Measurements from ENCODE around the gene MRPL49. TPM values are rescaled to one million over a fixed set of nuclear protein-coding genes. Genes with fewer than 3 reads are reported as not detected.

MRPL49 gene
- total RNA-seq, 6 experiments from 2014 or later: 53.2 to 59.7 (median 56.9) TPM

DNA sequence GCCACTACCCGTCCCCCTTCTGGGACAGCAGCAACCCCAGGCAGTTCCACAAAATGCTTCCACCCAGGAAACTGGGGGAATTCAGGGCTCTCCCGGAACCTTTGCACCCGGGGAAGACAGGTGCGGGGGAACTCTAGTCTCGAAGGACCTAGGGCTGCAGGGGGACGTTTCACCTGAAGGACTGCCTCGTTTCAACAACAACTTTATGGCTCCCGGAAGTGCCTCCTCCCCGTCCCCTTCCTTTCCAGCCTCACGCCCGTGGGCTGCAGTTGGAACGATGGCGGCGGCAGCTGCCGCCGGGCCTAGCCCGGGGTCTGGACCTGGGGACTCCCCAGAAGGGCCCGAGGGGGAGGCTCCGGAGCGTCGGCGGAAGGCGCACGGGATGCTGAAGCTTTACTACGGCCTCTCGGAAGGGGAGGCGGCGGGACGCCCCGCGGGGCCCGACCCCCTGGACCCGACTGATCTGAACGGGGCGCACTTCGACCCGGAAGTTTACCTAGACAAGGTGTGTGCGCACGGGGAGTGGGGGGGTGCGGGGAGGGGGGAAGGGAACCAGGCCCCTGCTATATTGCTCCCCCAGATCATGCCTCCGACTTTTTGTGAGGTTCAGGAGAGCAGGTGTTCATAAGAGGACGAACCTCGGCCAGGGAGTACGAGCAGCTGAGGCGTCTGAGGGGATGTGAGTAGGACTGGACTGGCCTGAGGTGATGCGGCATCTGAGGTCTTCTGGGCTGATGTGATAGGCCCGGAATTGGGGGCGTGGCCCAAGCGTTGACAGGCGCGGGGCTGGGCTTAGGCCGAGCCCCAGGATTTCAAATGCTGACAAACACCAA lies 25.9 kb upstream of the MRPL49 start, which contains the start of gene VPS51:
TSS of gene VPS51 (plus strand) at position 241 of the 833 bp plus-strand sequence. CDS start at position 278, 37 bp downstream.
- Mint-ChIP-seq H3K27me3 (ENCODE audit: insufficient read depth) (no peaks in the 10 kb centered on the region; the same call in 1 of the 2 replicates), H3K27ac (peak within 1 kb of the TSS; percentile 95), H3K4me1 (ENCODE audit: low read depth) (peaks cover 6% of the 10 kb centered on the region), H3K36me3 (ENCODE audit: low read depth) (no peaks in the 10 kb centered on the region), H3K4me3 (peak within 1 kb of the TSS; percentile 89), H3K9me3 (no peaks in the 10 kb centered on the region)
- peak; percentile 82 for DNase-seq
- no peak for TF ChIP-seq CTCF (IDR thresholded peaks at IDR 0.05)

DNA sequence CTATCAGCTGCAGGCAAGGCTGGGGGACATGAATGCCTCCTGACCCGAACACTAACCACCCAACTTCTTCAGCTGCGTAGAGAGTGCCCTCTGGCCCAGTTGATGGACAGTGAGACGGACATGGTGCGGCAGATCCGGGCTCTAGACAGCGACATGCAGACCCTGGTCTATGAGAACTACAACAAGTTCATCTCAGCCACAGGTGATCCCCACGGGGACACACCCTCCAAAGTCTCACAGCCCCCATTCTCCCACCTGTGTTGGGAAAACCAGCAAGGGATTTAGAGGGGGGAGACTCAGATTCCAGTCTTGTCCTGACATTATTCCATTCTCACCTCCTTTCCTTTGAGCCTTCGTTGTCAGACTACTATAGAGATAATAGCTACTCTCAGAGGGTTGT lies 25.2 kb upstream of the MRPL49 start:
- Mint-ChIP-seq H3K27me3 (ENCODE audit: insufficient read depth) (no peaks in the 10 kb centered on the region; the same call in 1 of the 2 replicates), H3K27ac (peak overlapping the region; percentile 95; the same call in 1 of the 2 replicates), H3K9me3 (no peaks in the 10 kb centered on the region), H3K4me3 (peak overlapping the region; percentile 89), H3K36me3 (ENCODE audit: low read depth) (no peaks in the 10 kb centered on the region), H3K4me1 (ENCODE audit: low read depth) (peaks cover 6% of the 10 kb centered on the region)
- no peak for DNase-seq
- TF ChIP-seq CTCF (IDR thresholded peaks at IDR 0.05): no peak

DNA sequence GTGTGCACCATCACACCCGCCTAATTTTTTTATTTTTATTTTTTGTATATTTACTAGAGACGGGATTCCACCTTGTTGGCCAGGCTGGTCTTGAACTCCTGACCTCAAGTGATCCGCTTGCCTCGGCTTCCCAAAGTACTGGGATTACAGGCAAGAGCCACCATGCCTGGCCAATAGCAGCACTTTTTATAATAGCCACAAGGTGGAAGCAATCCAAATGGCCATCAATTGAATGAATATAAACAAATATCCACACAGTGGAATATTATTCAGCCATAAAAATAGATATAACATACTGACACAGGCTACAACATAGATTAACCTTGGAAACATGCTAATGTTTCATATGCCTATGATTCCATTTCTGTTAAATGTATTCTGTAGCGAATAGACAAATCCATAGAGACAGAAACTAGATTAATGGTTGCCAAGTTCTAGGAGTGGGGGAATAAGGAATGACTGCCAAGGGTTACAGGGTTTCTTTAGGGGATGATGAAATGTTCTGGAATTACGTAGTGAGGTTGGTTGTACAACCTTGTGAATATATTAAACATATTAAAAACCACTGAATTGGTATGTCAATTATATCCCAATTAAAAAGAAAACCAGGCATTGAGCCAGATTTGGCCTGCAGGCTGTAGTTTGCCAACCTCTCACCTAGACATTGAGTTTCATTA lies 21.3 kb upstream of the MRPL49 start:
- Mint-ChIP-seq H3K27me3 (ENCODE audit: insufficient read depth) (no peaks in the 10 kb centered on the region; the same call in 1 of the 2 replicates), H3K4me3 (no peak overlapping the region), H3K4me1 (ENCODE audit: low read depth) (peaks cover 2% of the 10 kb centered on the region), H3K9me3 (no peaks in the 10 kb centered on the region), H3K36me3 (ENCODE audit: low read depth) (no peaks in the 10 kb centered on the region), H3K27ac (no peak overlapping the region)
- DNase-seq: no peak
- TF ChIP-seq CTCF (IDR thresholded peaks at IDR 0.05): peak; percentile 58

DNA sequence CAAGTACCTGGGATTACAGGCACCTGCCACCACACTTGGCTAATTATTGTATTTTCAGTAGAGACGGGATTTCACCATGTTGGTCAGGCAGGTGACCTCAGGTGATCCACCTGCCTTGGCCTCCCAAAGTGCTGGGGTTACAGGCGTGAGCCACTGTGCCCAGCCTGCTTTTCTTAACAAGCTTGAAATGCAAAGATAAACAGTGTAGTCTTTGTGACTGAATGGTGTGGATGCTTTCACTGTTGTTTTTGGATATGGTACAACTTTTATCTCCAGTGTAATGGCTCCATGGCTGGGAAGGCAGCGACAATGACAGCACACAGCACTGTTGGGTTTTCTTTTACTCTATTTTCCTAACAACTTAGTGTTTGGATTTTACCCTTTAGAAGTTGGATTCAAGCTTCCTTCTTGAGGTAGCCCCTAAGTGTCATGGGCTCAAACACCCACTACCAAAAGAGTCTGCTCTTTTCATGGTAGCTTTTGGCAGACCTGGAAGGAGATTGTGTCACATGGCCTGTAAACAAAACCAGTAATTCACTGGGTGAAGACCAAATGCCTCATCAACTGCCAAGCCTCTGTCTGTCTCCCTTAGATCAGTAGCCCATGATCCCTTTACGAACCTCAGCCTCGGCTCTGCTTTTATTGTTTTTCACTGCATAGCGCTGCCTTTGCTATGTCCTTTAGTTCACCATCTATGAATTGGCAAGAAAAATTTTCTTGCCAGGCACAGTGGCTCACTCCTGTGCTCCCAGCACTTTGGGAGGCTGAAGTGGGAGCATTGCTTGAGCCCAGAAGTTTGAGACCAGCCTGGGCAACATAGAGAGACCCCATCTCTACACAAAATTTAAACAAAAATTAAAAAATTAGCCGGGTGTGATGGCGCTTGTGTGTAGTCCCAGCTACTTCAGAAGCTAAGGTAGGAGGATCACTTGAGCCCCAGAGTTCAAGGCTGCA lies 19.7 kb upstream of the MRPL49 start:
- no peaks in the 10 kb centered on the region; the same call in 1 of the 2 replicates for H3K27me3 Mint-ChIP-seq (ENCODE audit: insufficient read depth)
- no peak overlapping the region for H3K4me3 Mint-ChIP-seq
- no peaks in the 10 kb centered on the region for H3K4me1 Mint-ChIP-seq (ENCODE audit: low read depth)
- no peak overlapping the region for H3K27ac Mint-ChIP-seq
- TF ChIP-seq CTCF (IDR thresholded peaks at IDR 0.05): no peak
- no peak for DNase-seq
- H3K9me3 Mint-ChIP-seq: no peaks in the 10 kb centered on the region
- H3K36me3 Mint-ChIP-seq (ENCODE audit: low read depth): no peaks in the 10 kb centered on the region

GRCh38 chr11:65103476-65103875 lies 18.6 kb upstream of the MRPL49 start:
- H3K27ac Mint-ChIP-seq: no peak overlapping the region
- H3K27me3 Mint-ChIP-seq (ENCODE audit: insufficient read depth): no peaks in the 10 kb centered on the region; the same call in 1 of the 2 replicates
- no peaks in the 10 kb centered on the region for H3K9me3 Mint-ChIP-seq
- TF ChIP-seq CTCF (IDR thresholded peaks at IDR 0.05): no peak
- H3K36me3 Mint-ChIP-seq (ENCODE audit: low read depth): no peaks in the 10 kb centered on the region
- no peak overlapping the region for H3K4me3 Mint-ChIP-seq
- H3K4me1 Mint-ChIP-seq (ENCODE audit: low read depth): no peaks in the 10 kb centered on the region
- no peak for DNase-seq

Measured in HFFc6 (cell line).